ENCODE measurements around the gene TOM1. TPM values are rescaled to one million over a fixed set of nuclear protein-coding genes. Genes with fewer than 3 reads are reported as not detected.

The TOM1 gene
- total RNA-seq, 1 donor from 2014 or later: 19.0 TPM

DNA sequence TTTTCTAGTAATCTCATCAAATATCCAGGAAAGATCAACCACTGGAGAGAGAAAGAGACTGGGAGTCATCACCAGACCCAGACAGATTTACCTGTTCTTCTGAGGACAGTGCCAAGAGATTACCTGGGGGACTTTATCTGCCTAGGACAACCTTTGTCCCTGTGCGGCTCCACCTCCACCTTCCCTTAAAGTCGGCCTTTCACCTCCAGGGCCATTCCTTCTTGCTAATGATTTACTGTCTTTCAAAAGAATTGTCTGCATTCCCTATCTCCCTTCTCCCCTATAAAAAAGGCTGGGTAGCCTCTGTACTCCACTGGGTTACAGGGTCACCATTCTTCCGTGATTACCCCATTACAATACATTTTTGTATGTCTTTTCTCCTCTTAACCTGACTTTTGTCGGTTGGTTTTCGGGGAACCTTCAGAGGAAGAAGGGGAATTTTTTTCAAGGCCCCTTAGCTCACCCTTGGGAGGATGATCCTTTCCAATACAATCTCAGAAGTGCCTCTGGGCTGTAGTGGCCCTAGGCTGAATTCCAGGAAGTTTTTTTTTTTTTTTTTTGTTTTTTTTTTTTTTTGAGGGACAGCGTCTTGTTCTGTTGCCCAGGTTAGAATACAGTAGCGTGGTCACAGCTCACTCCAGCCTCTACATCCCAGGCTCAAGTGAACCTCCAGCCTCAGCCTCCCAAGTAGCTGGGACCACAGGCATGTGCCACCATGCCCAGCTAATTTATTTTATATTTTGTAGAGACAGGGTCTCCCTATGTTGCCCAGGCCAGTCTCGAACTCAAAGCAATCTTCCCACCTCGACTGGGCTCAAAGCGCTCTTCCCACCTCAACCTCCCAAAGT lies 79.7 kb downstream of the TOM1 start:
- Mint-ChIP-seq H3K4me3 (no peak overlapping the region), H3K27ac (no peak overlapping the region), H3K4me1 (ENCODE audit: low read depth) (peaks cover 21% of the 10 kb centered on the region), H3K36me3 (ENCODE audit: low read depth) (peaks cover 1% of the 10 kb centered on the region), H3K9me3 (no peaks in the 10 kb centered on the region), H3K27me3 (ENCODE audit: insufficient read depth) (peaks cover 22% of the 10 kb centered on the region)
- no peak for DNase-seq (ENCODE audit: low spot score)
- intact Hi-C loops (cut with micrococcal nuclease): no loop called here

DNA sequence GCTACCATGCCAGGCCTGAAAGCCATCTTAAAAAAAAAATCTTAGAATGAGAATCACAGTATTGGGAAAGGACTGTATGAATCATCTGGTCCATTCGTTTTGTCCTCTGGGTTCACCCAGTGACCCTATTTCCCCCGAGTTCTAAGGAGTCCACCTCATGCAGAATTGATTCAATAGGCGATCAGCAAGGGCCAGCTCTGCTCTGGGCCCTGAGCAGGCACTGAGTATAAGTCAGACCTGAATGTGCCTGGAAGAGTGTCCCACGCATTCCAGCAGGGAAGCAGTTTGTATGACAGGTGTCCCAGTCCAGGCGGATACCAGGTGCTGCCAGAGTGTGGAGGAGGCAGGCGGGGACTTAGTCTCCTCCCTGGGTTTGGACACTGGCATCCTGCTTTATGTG lies 80.3 kb downstream of the TOM1 start:
- Mint-ChIP-seq H3K27ac (no peak overlapping the region), H3K27me3 (ENCODE audit: insufficient read depth) (peaks cover 27% of the 10 kb centered on the region), H3K9me3 (no peaks in the 10 kb centered on the region), H3K4me1 (ENCODE audit: low read depth) (peaks cover 21% of the 10 kb centered on the region), H3K4me3 (peak overlapping the region; percentile 58), H3K36me3 (ENCODE audit: low read depth) (peaks cover 1% of the 10 kb centered on the region)
- no peak for DNase-seq (ENCODE audit: low spot score)
- intact Hi-C loops (cut with micrococcal nuclease): loop anchor here (2.0 kb wide), 2 partner anchors 21 to 29 kb away; partner anchors contain the start of gene MCM5

DNA sequence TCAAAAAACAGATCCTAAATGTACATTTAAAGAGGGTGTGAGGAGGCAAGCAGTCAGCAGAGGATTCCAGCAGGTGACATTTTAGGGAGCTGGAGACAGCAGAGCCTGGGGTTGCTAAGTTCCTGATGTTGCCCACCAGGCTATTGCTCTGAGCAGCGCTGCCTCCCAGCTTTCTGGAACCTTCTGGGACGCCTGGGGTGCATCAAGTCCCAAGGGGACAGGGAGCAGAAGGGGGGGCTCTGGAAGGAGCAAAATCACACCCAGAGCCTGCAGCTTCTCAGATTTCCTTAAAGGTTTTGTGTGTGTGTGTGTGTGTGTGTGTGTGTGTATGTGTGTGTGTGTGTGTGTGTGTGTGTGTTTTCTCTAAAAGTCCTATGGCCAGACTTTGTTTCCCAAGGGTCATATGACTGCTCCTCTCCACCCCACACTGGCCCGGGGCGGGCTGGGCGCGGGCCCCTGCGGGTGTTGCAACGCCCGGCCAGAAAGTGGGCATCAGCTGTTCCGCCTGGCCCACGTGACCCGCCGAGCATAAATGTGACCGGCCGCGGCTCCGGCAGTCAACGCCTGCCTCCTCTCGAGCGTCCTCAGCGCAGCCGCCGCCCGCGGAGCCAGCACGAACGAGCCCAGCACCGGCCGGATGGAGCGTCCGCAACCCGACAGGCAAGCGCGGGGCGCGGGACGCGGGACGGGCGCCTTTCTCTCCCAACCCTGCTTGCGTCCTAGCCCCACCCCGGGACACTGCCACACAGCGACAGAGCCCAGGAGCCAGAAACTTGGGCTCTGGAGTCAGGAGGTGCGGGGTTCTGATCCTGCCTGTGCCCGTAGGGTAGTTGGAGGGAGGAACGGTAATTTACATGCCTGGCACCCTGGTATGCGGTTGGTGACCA lies 81.1 kb downstream of the TOM1 start, which contains the start of gene HMOX1:
TSS of gene HMOX1 (plus strand) at position 560 of the 887 bp plus-strand sequence. CDS start at position 638, 78 bp downstream.
- H3K4me3 Mint-ChIP-seq: peak within 1 kb of the TSS; percentile 58
- peaks cover 28% of the 10 kb centered on the region for H3K27me3 Mint-ChIP-seq (ENCODE audit: insufficient read depth)
- no peaks in the 10 kb centered on the region for H3K9me3 Mint-ChIP-seq
- no peak within 1 kb of the TSS for H3K27ac Mint-ChIP-seq
- intact Hi-C loops (cut with micrococcal nuclease): loop anchor here (2.0 kb wide), 2 partner anchors 20 to 30 kb away; partner anchors contain the start of gene MCM5
- peak; percentile 47 for DNase-seq (ENCODE audit: low spot score)
- peaks cover 21% of the 10 kb centered on the region for H3K4me1 Mint-ChIP-seq (ENCODE audit: low read depth)
- H3K36me3 Mint-ChIP-seq (ENCODE audit: low read depth): peaks cover 1% of the 10 kb centered on the region

DNA sequence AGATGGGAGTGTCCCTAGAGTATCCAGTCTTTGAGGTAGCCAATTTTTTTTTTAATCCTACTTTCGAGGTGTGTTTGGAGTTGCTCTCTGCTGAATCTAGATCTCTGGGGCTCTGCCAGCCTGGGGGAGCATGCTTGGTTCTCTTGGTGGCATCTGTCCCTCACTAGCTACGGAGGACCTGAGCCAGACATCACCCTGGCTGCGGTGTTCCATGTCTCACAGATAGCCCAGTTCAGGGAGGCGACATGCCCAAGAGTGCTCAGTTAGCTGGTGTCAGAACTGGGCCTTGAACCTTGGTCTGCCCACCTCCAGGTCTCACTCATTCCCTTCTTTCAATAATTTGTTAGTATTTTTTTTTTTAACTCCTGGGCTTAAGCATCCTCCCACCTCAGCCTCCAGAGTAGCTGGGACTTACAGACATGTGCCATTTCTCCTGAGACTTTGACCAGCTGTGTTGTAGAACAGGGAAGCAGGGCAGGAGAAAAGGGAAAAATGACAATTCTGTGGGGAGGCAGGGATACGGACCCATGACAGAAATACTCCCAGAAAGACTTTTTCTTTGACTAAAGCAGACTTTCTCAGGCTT lies 81.8 kb downstream of the TOM1 start:
- no peak for DNase-seq (ENCODE audit: low spot score)
- H3K27ac Mint-ChIP-seq: no peak overlapping the region
- peak overlapping the region; percentile 45 for H3K4me3 Mint-ChIP-seq
- H3K4me1 Mint-ChIP-seq (ENCODE audit: low read depth): peaks cover 21% of the 10 kb centered on the region
- peaks cover 28% of the 10 kb centered on the region for H3K27me3 Mint-ChIP-seq (ENCODE audit: insufficient read depth)
- intact Hi-C loops (cut with micrococcal nuclease): loop anchor here (2.0 kb wide), 2 partner anchors 19 to 31 kb away; partner anchors contain the start of gene MCM5
- H3K9me3 Mint-ChIP-seq: no peaks in the 10 kb centered on the region
- peaks cover 1% of the 10 kb centered on the region for H3K36me3 Mint-ChIP-seq (ENCODE audit: low read depth)

DNA sequence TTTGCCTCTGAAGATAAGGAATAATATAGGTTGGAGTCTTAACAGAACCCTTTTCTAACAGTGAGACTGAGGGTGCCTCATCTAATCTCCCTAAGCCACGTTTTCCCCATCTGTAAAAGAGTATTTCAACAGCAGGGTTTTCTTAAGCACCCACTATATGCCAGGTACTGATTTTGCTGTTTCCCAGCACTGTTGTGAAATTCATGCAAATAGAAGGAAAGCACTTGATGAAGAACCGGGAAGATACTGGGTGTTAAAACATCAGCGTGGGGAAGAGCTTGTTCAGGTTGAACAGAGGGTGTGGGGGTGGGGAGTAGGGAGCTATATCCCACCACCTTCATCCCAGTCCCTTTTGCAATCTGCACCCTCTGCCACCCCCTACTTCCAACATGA lies 84.0 kb downstream of the TOM1 start:
- H3K36me3 Mint-ChIP-seq (ENCODE audit: low read depth): no peaks in the 10 kb centered on the region
- H3K27ac Mint-ChIP-seq: no peak overlapping the region
- no peak overlapping the region for H3K4me3 Mint-ChIP-seq
- DNase-seq (ENCODE audit: low spot score): no peak
- H3K4me1 Mint-ChIP-seq (ENCODE audit: low read depth): peaks cover 8% of the 10 kb centered on the region
- intact Hi-C loops (cut with micrococcal nuclease): no loop called here
- H3K9me3 Mint-ChIP-seq: no peaks in the 10 kb centered on the region
- peaks cover 28% of the 10 kb centered on the region for H3K27me3 Mint-ChIP-seq (ENCODE audit: insufficient read depth)

DNA sequence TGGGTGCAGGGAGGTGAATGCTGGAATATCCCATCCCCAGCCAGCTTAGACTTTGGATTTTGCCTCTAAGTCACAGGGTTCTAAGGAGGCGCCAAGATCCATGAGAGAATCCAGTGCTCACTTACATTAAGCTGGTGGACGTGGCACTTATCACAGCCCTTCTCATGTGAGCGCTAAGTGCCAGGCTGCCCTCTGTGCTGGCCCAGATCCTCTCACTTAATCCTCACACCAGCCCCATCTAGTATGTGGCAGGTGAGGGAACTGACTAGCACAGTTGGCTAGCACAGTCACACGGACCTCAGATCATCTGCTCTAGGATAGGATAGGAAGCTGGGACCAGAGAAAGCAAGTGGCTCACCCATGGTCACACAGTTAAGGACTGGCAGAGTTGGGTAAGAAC lies 84.8 kb downstream of the TOM1 start:
- H3K4me1 Mint-ChIP-seq (ENCODE audit: low read depth): peaks cover 8% of the 10 kb centered on the region
- no peak overlapping the region for H3K4me3 Mint-ChIP-seq
- H3K27ac Mint-ChIP-seq: no peak overlapping the region
- no peaks in the 10 kb centered on the region for H3K36me3 Mint-ChIP-seq (ENCODE audit: low read depth)
- no peaks in the 10 kb centered on the region for H3K9me3 Mint-ChIP-seq
- DNase-seq (ENCODE audit: low spot score): no peak
- intact Hi-C loops (cut with micrococcal nuclease): no loop called here
- peaks cover 28% of the 10 kb centered on the region for H3K27me3 Mint-ChIP-seq (ENCODE audit: insufficient read depth)

DNA sequence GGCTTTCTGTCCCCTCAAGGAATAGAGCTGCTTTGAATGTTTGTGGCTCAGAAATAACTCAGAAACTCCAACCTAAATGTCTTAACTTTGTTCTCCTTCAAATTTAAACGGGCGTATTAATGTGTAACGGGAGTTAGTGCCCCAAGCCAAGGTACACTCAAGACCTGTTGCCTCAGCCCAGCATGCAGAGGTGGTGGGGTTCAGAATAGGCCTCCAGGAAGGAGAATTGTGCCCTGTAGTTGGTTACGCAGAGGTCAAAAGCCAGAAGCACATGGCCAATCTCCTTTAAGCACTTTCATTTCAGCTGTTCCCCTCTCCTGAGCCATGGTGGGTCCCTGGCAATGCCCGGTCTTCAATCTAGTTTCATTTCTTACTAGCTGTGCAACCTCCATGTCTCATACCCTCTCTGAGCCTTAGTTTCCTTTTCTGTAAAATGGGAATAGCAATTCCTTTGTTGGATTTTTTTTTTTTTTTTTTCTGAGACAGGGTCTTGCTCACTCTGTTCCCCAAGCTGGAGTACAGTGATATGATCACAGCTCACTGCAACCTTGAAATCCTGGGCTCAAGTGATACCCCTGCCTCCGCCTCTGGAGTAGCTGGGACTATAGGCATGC lies 85.4 kb downstream of the TOM1 start:
- H3K27me3 Mint-ChIP-seq (ENCODE audit: insufficient read depth): peaks cover 28% of the 10 kb centered on the region
- no peak for DNase-seq (ENCODE audit: low spot score)
- no peaks in the 10 kb centered on the region for H3K9me3 Mint-ChIP-seq
- no peaks in the 10 kb centered on the region for H3K36me3 Mint-ChIP-seq (ENCODE audit: low read depth)
- H3K4me1 Mint-ChIP-seq (ENCODE audit: low read depth): peaks cover 8% of the 10 kb centered on the region
- no peak overlapping the region for H3K27ac Mint-ChIP-seq
- intact Hi-C loops (cut with micrococcal nuclease): no loop called here
- no peak overlapping the region for H3K4me3 Mint-ChIP-seq

DNA sequence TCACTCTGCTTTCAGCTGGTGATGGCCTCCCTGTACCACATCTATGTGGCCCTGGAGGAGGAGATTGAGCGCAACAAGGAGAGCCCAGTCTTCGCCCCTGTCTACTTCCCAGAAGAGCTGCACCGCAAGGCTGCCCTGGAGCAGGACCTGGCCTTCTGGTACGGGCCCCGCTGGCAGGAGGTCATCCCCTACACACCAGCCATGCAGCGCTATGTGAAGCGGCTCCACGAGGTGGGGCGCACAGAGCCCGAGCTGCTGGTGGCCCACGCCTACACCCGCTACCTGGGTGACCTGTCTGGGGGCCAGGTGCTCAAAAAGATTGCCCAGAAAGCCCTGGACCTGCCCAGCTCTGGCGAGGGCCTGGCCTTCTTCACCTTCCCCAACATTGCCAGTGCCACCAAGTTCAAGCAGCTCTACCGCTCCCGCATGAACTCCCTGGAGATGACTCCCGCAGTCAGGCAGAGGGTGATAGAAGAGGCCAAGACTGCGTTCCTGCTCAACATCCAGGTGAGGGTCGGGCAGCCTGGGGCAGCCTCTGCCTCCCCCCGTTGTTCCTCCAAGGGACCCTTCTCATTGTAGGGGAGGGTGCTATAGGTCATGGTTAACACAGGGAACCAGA lies 87.1 kb downstream of the TOM1 start:
- intact Hi-C loops (cut with micrococcal nuclease): no loop called here
- Mint-ChIP-seq H3K4me1 (ENCODE audit: low read depth) (peaks cover 2% of the 10 kb centered on the region), H3K27me3 (ENCODE audit: insufficient read depth) (peaks cover 19% of the 10 kb centered on the region), H3K27ac (no peak overlapping the region), H3K9me3 (no peaks in the 10 kb centered on the region), H3K4me3 (no peak overlapping the region), H3K36me3 (ENCODE audit: low read depth) (no peaks in the 10 kb centered on the region)
- no peak for DNase-seq (ENCODE audit: low spot score)

DNA sequence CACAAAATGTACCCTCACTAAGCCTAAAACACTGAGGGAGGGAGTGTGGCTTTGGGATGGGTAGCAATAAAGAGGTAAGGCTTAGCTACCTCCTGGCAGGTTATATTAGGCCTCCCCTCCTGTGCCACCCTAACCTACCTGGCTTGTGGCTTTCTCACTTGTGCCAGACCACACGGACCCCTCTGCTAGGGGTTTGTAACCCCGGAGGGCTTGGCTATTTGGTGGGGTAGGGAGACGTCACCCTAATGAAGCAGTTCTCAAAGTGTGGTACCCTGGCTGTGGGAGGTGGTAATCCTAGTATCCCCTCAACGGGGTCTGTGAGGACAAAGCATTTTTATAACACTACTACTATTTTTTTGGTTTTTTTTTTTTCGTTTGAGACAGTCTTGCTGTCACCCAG lies 91.2 kb downstream of the TOM1 start:
- H3K27ac Mint-ChIP-seq: no peak overlapping the region
- H3K9me3 Mint-ChIP-seq: no peaks in the 10 kb centered on the region
- H3K36me3 Mint-ChIP-seq (ENCODE audit: low read depth): no peaks in the 10 kb centered on the region
- no peaks in the 10 kb centered on the region for H3K27me3 Mint-ChIP-seq (ENCODE audit: insufficient read depth)
- H3K4me1 Mint-ChIP-seq (ENCODE audit: low read depth): peaks cover 4% of the 10 kb centered on the region
- H3K4me3 Mint-ChIP-seq: no peak overlapping the region
- intact Hi-C loops (cut with micrococcal nuclease): no loop called here
- no peak for DNase-seq (ENCODE audit: low spot score)

DNA sequence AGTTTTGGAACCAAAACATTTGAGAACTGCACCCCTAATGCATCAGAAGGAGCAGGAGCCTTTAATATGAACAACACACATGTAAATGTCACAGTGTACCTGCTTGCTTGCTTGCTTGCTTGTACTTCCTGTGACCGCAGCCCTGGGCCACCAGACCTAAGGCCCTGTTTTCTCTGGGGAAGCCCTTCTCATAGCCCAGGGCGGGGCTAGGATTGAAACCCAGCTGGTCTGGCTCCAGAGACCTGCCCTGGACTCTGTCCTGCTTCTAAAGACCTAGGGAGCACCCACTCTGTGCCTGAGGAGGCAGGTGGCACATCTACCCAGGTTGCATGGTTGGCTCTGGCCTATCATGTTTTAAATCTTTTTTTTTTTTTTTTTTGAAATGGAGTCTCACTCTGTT lies 92.7 kb downstream of the TOM1 start:
- no peaks in the 10 kb centered on the region for H3K9me3 Mint-ChIP-seq
- no peaks in the 10 kb centered on the region for H3K36me3 Mint-ChIP-seq (ENCODE audit: low read depth)
- intact Hi-C loops (cut with micrococcal nuclease): no loop called here
- no peak overlapping the region for H3K27ac Mint-ChIP-seq
- no peak overlapping the region for H3K4me3 Mint-ChIP-seq
- H3K4me1 Mint-ChIP-seq (ENCODE audit: low read depth): peaks cover 4% of the 10 kb centered on the region
- no peaks in the 10 kb centered on the region for H3K27me3 Mint-ChIP-seq (ENCODE audit: insufficient read depth)
- DNase-seq (ENCODE audit: low spot score): no peak

DNA sequence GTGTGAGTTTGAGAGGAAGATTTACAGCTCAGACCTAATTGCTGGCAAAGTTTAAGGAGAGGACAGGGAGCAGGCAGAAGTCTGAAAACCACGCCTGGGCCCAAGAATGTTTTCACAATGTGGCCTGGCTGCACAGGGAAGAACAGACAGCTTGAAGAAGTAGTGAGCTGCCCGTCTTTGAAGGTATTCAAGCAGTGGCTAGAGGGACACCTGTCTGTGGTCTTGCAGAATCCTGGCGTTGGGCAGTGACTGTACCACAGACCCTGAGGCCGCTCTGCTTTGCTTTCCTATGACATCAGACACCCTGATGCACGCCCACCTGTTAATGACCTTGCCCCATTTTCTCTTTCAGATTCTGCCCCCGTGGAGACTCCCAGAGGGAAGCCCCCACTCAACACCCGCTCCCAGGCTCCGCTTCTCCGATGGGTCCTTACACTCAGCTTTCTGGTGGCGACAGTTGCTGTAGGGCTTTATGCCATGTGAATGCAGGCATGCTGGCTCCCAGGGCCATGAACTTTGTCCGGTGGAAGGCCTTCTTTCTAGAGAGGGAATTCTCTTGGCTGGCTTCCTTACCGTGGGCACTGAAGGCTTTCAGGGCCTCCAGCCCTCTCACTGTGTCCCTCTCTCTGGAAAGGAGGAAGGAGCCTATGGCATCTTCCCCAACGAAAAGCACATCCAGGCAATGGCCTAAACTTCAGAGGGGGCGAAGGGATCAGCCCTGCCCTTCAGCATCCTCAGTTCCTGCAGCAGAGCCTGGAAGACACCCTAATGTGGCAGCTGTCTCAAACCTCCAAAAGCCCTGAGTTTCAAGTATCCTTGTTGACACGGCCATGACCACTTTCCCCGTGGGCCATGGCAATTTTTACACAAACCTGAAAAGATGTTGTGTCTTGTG lies 93.7 kb downstream of the TOM1 start:
- no peak overlapping the region for H3K27ac Mint-ChIP-seq
- intact Hi-C loops (cut with micrococcal nuclease): no loop called here
- no peaks in the 10 kb centered on the region for H3K27me3 Mint-ChIP-seq (ENCODE audit: insufficient read depth)
- peaks cover 4% of the 10 kb centered on the region for H3K4me1 Mint-ChIP-seq (ENCODE audit: low read depth)
- no peak overlapping the region for H3K4me3 Mint-ChIP-seq
- H3K36me3 Mint-ChIP-seq (ENCODE audit: low read depth): no peaks in the 10 kb centered on the region
- no peak for DNase-seq (ENCODE audit: low spot score)
- no peaks in the 10 kb centered on the region for H3K9me3 Mint-ChIP-seq

All from activated T-helper 1 cell treated with anti-CD3 and anti-CD28 coated beads, Interleukin-12 subunit alpha, Interleukin-12 subunit beta, Interleukin-2, Interleukin-4 antibody, amounts not matched to agents 30 ng/mL and 10 ng/mL and 1 ng/mL, durations not matched to agents 14 hours and 24 hours and 36 hours (primary cell).